Stimulated activated naive CD4-positive, alpha-beta T cell treated with Interleukin-2 at 50 U/mL for 16 hours (primary cell): ENCODE results near the gene CD33.
"Not testable (repeated sequence)": the region's sequence is repeated elsewhere in the genome, so short reads cannot be mapped to it uniquely, and the experiment has no call there.

Experiments
- DNase-seq: peaks from one replicate; lab custom pipeline; 2025; lab: John Stamatoyannopoulos, UW

CD33 gene

DNA sequence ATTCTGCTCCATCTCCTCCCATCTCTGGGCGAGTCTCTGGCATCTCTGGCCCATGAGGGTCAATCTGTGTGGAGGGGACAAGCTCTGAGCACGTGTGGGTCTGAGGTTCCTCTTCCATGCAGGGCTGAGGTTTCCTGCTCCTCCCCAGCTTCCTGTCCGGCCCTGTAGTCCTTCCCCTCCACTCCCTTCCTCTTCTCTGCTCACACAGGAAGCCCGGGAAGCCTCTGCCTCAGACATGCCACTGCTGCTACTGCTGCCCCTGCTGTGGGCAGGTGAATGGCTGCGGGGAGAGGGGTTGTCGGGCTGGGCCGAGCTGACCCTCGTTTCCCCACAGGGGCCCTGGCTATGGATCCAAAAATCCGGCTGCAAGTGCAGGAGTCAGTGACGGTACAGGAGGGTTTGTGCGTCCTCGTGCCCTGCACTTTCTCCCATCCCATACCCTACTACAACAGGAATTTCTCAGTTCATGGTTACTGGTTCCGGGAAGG, 14.0 kb upstream of the CD33 start:
- DNase-seq = not testable (repeated sequence)

GRCh38 chr19:51211833-51212232, 13.0 kb upstream of the CD33 start:
- no peak for DNase-seq

- DNase-seq = no peak
These were observed 5.6 kb upstream of the CD33 start for GRCh38 chr19:51219307-51219706.

- no peak for DNase-seq
These were observed 4.9 kb upstream of the CD33 start for GRCh38 chr19:51219971-51220370.

GRCh38 chr19:51220996-51221395, 3.9 kb upstream of the CD33 start:
- DNase-seq = no peak

DNA sequence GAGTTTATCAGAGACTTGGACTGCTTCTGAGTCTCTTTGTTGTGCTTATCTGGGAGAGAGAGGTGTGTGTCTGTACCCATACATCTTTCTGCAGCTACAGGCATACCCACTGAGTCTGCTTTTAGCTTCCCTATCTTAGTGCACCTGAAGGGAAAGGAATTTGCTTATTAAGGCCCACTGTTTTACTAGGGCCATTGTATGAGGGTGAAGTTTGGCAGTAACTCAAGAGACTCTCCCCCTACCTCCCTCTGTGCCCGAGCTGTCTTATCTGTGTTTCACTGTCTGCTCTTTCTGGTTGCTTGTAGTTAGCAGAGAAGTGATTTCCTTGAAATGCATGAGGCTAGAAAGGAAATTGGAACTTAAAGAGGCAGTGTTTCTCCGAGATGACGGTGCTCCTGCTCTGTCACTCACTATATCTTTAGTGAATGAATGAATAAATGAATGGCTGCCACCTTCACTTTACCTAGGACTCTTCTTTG, 678 bp upstream of the CD33 start:
- DNase-seq = no peak

DNA sequence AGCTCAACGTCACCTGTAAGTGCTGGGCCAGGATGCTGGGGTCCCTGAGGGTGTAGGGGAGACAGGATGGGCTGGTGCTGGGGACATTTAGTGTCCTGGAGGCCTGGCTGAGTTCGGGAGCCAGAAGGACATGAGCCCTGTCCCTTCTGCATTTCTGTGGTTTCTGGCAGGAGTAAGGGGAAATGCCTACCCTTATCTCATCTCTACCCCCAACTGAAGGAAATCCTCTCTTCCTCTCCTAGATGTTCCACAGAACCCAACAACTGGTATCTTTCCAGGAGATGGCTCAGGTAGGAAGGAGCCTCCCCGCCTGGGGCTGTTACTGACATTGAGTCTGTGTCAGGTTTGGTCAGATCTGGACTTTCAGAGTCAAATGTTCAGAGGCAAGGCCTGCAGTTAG, 1.2 kb downstream of the CD33 start:
- DNase-seq = no peak

DNA sequence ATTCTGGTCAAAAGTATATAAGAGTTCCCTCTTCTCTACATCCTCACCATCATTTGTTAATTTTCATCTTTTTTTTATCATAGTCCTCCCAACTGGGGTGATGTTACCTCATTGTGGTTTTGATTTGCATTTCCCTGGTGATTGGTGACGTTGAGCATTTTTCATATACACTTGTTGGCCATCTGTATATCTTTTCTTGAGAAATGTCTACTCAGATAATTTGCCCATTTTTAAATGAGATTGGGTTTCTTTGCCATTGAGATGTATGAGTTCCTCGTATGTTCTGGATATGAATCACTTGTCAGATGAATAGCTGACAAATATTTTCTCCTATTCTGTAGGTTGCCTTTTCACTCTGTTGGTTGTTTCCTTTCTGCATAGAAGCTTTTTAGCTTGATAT, 2.4 kb downstream of the CD33 start:
- no peak for DNase-seq

GRCh38 chr19:51227966-51228365, 3.1 kb downstream of the CD33 start:
- DNase-seq = no peak

DNA sequence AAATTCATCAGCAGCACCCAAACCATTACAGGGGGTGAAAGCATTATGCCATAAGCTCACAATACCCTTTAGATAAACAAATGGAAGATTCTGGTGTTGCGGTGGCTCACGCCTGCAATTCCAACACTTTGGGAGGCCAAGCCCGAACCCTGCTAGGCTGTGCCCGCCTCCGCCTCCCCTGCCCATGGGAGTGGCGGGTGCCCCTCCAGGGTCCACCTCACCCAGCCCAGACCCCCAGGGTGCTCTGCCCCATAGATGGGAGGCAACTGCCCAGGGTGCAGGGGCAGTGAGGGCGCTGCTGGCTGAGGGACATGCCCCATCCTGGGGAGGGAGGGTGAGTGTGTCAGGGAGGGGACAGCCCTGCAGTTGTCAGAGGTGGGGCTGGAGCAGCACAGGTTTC, 16.0 kb downstream of the CD33 start:
- DNase-seq = no peak

DNA sequence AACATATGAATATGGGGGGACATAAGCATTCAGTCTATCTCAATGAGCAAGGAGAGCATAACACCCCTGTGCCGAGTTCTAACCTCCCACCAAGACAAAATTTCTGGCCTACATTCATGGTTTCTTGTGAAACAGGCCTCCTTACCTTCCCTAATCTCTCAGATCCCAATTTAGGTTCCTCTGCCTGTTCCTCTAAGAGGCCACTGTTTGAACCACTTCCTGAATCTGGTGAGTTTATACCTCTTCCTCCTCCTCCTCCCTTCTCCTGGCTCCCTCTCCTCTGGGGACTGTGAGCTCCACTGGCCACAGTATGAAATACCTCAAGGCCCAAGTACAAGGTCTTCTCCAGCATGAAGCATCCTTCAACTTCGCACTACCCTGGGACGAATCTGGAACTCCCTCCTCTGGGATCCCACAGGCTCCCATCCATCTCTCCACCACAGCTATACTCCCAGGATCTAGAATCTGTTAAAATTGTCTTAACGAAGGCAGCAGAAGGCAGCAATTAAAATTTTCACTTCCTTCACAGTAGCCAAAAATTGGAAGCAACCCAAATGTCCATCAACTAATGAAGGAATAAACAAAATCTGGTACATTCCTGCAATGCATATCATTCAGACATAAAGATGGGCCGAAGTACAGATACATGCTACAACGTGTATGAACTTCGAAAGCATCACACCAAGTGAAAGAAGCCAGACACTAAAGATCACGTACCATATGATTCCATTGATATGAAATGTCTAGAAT, 18.2 kb downstream of the CD33 start:
- DNase-seq = no peak

- no peak for DNase-seq
These were observed 21.3 kb downstream of the CD33 start for GRCh38 chr19:51246164-51246552.

GRCh38 chr19:51247972-51248590, 23.2 kb downstream of the CD33 start:
- no peak for DNase-seq

- DNase-seq = no peak
These were observed 26.0 kb downstream of the CD33 start, which contains the start of gene SIGLECL1 for GRCh38 chr19:51250786-51251467. Gene SIGLECL1 (plus strand): TSS chr19:51251080. CDS start chr19:51264073, 12,993 bp downstream.

GRCh38 chr19:51251468-51251820, 26.6 kb downstream of the CD33 start:
- no peak for DNase-seq

DNA sequence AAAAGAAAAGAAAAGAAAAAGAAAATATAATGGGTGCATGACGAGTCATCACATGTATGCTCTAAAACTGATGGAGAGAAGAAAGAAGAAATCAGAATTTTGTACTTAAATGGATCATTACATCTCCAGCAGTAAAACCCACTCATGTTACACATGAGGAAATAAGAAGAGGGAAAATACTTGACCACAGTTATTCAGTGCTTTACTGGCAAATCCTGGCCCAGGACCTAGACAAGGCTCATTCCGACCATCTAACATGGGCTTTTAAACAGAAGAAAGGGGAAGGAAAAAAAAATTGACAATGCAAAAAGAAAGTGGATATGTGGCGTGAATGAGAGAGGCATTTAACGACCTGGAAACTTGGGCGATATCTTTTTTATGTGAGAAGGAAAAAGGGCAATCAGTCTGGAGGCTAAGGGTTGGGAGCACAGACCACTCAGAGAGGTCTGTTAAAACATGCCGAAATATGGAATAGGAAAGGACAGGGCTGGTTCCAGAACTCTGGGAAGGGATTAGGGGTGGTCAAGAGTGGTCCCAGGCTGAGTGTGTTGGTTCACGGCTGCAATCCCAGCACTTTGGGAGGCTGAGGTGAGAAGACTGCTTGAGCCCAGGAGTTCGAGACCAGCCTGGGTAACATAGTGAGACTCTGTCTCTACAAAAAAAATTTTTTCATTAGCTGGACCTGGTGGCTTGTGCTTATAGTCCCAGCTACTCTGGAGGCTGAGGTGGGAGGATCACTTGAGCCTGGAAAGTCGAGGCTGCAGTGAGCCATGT, 27.6 kb downstream of the CD33 start:
- no peak for DNase-seq

- DNase-seq = no peak
These were observed 28.4 kb downstream of the CD33 start for GRCh38 chr19:51253088-51253806.

DNA sequence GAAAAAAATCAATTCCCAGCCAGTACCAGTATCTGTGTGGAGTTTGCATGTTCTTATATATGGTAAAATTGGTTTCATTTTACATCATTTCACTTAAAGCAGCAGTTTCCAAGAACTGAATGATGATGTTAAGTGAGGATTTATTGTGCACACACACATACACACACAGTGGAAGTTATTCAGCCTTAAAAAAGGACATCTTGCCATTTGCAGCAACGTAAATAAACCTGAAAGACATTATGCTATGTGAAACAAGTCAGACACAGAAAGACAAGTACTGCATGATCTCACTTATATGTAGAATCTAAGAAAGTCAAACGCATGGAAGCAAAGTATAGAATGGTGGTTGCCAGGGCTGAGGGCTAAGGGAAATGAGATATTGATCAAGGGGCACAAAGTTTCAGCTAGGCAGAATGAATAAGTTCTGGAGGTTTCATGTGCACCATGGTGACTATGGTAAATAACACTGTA, 31.3 kb downstream of the CD33 start:
- no peak for DNase-seq

DNA sequence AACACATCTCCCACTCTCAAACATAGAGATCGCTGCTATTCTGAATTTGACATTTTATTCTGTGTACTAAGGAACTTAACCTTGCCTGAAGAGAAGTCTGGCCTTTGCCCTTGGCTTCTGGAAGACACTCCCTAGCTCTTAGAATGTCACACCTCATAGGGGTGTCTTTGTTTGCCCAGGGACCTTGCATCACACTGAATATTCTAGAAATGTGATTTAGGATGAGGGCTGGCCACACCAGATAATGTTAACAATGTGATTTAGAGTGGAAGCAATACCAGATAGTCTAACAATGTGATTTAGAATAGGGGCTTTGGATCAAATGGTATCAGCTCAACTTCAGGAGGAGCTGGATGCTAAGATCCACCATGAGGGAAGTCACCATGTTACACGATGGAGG, 32.6 kb downstream of the CD33 start:
- DNase-seq = no peak

DNA sequence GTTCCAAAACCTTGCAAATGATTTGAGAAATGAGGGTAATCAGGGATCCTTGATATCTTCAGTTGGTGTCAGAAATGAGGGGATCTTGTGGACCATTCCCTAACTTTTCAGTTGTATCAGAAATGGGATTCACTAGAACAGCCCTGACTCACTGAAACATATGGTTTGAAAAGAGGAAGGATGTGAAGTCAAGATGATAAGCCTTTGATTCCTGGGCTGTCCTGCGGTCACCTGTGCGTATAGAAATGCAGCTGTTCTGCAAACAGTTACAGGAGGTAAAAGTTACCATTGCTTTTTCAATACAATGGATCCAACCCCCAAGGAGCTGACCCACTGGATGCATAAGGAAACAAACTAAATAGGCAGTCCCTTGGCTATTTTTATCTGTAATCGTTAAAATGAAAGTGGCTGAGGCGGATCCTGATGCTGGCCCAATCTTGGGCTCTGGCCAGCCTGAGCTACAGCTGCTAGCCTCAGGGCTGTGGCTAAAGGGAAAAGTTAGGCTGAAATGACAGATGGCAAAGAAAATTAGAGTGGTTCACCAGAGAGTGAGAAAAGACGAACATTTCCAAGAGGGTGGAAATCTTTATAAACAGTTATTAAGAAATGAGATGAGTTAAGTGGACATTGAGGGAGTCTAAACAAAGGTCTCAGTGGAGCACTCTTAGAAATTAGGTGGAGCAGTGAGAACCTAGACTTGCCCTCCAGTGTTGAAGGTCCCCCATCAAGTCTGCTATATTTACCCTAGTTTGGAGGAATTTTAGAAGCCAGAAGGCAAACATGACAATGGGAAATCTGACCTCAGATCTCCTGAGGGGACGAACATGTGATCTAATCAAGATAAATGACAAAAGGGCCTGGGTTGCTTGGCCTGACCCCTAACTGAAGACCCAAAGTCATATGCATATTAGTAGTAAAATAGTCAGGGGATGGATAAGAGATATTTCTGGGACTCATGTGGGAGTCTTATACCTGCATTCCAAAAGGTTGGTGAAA, 33.6 kb downstream of the CD33 start:
- no peak for DNase-seq
